HepG2 (cell line): ENCODE measurements around the gene SLIT3. TPM values are rescaled to one million over a fixed set of nuclear protein-coding genes. Genes with fewer than 3 reads are reported as not detected.

Source experiments
- ATAC-seq: fragments of 200-7000 bp; cut with Tn5 transposase; 3 replicates; pipeline ENCODE4 v1.9.1; 2020; ENCODE audit warnings: mild to moderate bottlenecking, moderate library complexity
- BruUV-seq: library from RNA; stranded (reverse); fragments of 400-500 nt; replicated peaks from 2 replicates; lab custom pipeline; 2021; lab: Mats Ljungman, UMichigan
- CTCF ChIA-PET: fragments of 300-600 bp; formaldehyde crosslinking; extraction: SDS; loops from one replicate; lab custom pipeline; 2021; ENCODE audit warnings: low total read pairs, inconsistent platforms, low intra/inter-chr PET ratio; lab: Yijun Ruan, JAX
- POLR2A ChIA-PET: fragments of 350-600 bp; sonication (Branson Sonifier 250); formaldehyde crosslinking; loops from one replicate; lab custom pipeline; 2020; ENCODE audit warnings: antibody characterized with exemption, inconsistent platforms; lab: Yijun Ruan, JAX
- DNase-seq: peaks from one replicate; pipeline ENCODE4 v3.0.0-alpha.2; 2015; ENCODE audit warnings: low spot score
- FAIRE-seq: peaks from 3 replicates; lab custom pipeline; 2011; peaks lifted over from hg19 to GRCh38; lab: Jason Lieb, UNC
- H2AFZ ChIP-seq: one replicate; pipeline ENCODE4 v1.6.1; 2011; ENCODE audit warnings: low read length, inconsistent platforms
- H3K27ac ChIP-seq: fragments of 300-600 bp; 3 replicates; pipeline ENCODE4 v1.8.0; 2011; ENCODE audit warnings: mixed run types, mild to moderate bottlenecking, mixed read lengths, low read length, inconsistent platforms; ENCODE audit not compliant: insufficient read depth; ENCODE audit errors: extremely low read length
- H3K27me3 ChIP-seq, 2 experiments: fragments of 200-600 bp in 1 of 2; 2 replicates in 1 of 2; 3 replicates in 1 of 2; pipeline versions ENCODE4 v1.6.0 to v1.8.0; 2011; ENCODE audit warnings: low read length in 2 of 2, mild to moderate bottlenecking in 2 of 2, moderate library complexity in 2 of 2, inconsistent platforms in 1 of 2; ENCODE audit not compliant: insufficient read depth in 2 of 2, control insufficient read depth in 1 of 2
- H3K36me3 ChIP-seq, 2 experiments: fragments of 200-600 bp in 1 of 2; replicated peaks in 1 of 2; 2 replicates in 1 of 2; 3 replicates in 1 of 2; pipeline versions ENCODE4 v1.5.1 to v1.8.0; 2011; ENCODE audit warnings: low read length in 2 of 2, inconsistent platforms in 1 of 2; ENCODE audit not compliant: insufficient read depth in 2 of 2, control insufficient read depth in 1 of 2
- H3K4me1 ChIP-seq: 2 replicates; pipeline ENCODE4 v1.5.1; 2012; ENCODE audit warnings: low read length, inconsistent platforms; ENCODE audit not compliant: insufficient read depth
- H3K4me2 ChIP-seq: 2 replicates; pipeline ENCODE4 v1.6.0; 2011; ENCODE audit warnings: low read depth, low read length, inconsistent platforms
- H3K4me3 ChIP-seq, 3 experiments: fragments of 200-600 bp in 1 of 3; sonication (generic), shearing (Covaris generic) in 1 of 3; replicated peaks in 1 of 3; 2 replicates each; pipeline ENCODE4 v1.5.1; 2011 to 2016; ENCODE audit warnings: low read length in 3 of 3, inconsistent platforms in 2 of 3, low read depth in 2 of 3, mild to moderate bottlenecking in 2 of 3, control low read depth in 1 of 3, mixed read lengths in 1 of 3; ENCODE audit not compliant: insufficient read depth in 1 of 3
- H3K79me2 ChIP-seq: one replicate; pipeline ENCODE4 v1.6.1; 2011; ENCODE audit warnings: low read length, inconsistent platforms; ENCODE audit not compliant: insufficient read depth
- H3K9ac ChIP-seq: 2 replicates; pipeline ENCODE4 v1.6.0; 2011; ENCODE audit warnings: mild to moderate bottlenecking, low read depth, low read length, inconsistent platforms; ENCODE audit not compliant: insufficient read depth
- H3K9me3 ChIP-seq: 2 replicates; pipeline ENCODE4 v1.5.1; 2012; ENCODE audit warnings: mild to moderate bottlenecking, low read length
- H4K20me1 ChIP-seq: 2 replicates; pipeline ENCODE4 v1.6.0; 2011; ENCODE audit warnings: inconsistent platforms, mild to moderate bottlenecking, low read length, moderate library complexity; ENCODE audit not compliant: insufficient read depth
- CHCHD3 ChIP-seq: sonication (generic); formaldehyde crosslinking; IDR thresholded peaks from 2 replicates; pipeline ENCODE4 v1.8.0; 2022; ENCODE audit warnings: mild to moderate bottlenecking, missing genetic modification reagents, moderate library complexity
- ETV6 ChIP-seq: sonication (generic); formaldehyde crosslinking; conservative IDR thresholded peaks from 2 replicates; pipeline ENCODE4 v1.4.0; 2020; ENCODE audit warnings: missing genetic modification reagents
- SP4 ChIP-seq: sonication (generic); formaldehyde crosslinking; IDR thresholded peaks from 2 replicates; pipeline ENCODE4 v1.8.1; 2023; ENCODE audit warnings: mild to moderate bottlenecking, missing genetic modification reagents
- SRSF1 ChIP-seq: fragments of 200-400 bp; formaldehyde crosslinking; optimal IDR thresholded peaks from 2 replicates; pipeline ENCODE3; 2017; ENCODE audit warnings: mild to moderate bottlenecking, low read depth, low read length, moderate library complexity
- WGBS: methylation state at CpG from one replicate; pipeline ENCODE4 v1.1.6; 2017; ENCODE audit warnings: low lambda C conversion rate; 5-methylcytosine and 5-hydroxymethylcytosine counted together
- in situ Hi-C: cut with HindIII; loops from 2 replicates; pipeline ENCODE4 v1.10.0; 2017; ENCODE audit warnings: low pct_unique_long_range_greater_than_20kb; ENCODE audit not compliant: extremely low pct_ligation_motif_present
- intact Hi-C: fragments of 100-400 bp; cut with micrococcal nuclease; formaldehyde crosslinking; loops from one replicate; pipeline ENCODE4 v1.10.0; 2022; ENCODE audit not compliant: unreplicated experiment
- polyA plus RNA-seq, 8 experiments: library from polyadenylated mRNA; depleted of rRNA in 3 of 8; stranded (reverse) in 7 of 8; unstranded in 1 of 8; fragments of >200 nt; fragmentation: Illumina TruSeq in 4 of 8; extraction: Trizol in 4 of 8; gene quantifications; 2 replicates each; pipeline versions ENCODE4 v1.2.1 to v1.2.3, GENCODE V29; 2011 to 2016; ENCODE audit warnings: low read depth in 4 of 8, missing spikeins in 1 of 8, mixed read lengths in 1 of 8; ENCODE audit not compliant: insufficient read depth in 1 of 8
- total RNA-seq, 5 experiments: library from RNA; depleted of rRNA; stranded (reverse); fragments of >200 nt; fragmentation: Illumina TruSeq; extraction: Trizol; gene quantifications; 2 replicates each; pipeline ENCODE4 v1.2.3, GENCODE V29; 2016; ENCODE audit warnings: low read depth in 1 of 5
- TF ChIP-seq, protein P1 (sequence below): IDR thresholded peaks from 2 replicates; pipeline ENCODE4 v1.6.1; 2016; ENCODE audit warnings: missing compliant biosample characterization, missing genetic modification reagents, borderline replicate concordance
- TF ChIP-seq, protein P2 (sequence below): sonication (generic); formaldehyde crosslinking; IDR thresholded peaks from 2 replicates; pipeline ENCODE4 v1.9.0; 2021; ENCODE audit warnings: missing genetic modification reagents, borderline replicate concordance

The SLIT3 gene
- total and polyA plus RNA-seq, 2 of the 13 experiments (the other 11 are each of a cell fraction or from before 2014, with no cell fraction given) = not detected

DNA sequence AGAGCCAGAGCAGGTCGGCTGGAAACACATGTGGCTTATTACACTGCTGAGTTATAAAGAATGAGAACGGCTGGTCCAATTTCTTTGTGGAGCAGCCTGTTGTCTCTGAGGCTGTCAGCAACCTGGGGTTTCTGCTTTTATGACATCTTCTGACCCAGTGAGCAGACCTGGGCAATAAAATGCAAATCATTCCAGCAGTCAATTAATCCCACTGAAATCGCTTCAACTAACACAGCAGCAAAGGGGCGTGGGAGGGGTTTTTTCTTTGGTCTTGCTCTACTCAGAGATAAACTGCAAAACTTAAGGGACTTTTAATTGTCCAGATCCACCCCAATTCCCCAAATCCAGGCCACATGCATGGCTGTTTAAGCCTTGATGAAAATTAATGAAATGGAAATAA, 215.7 kb downstream of the SLIT3 start:
- FAIRE-seq = no peak
- Histone ChIP-seq H4K20me1 (no peaks in the 10 kb centered on the region), H3K27me3 (no peaks in the 10 kb centered on the region; a peak in 2 of 5 replicates), H3K4me3 (no peak overlapping the region), H2AFZ (no peak overlapping the region), H3K36me3 (no peaks in the 10 kb centered on the region), H3K9me3 (no peaks in the 10 kb centered on the region)
- no peak for ATAC-seq
- no TSS peak for BruUV-seq
- intact Hi-C loops (no loop called here), in situ Hi-C loops (no loop called here)
- POLR2A ChIA-PET = no interaction called here
- TF ChIP-seq SRSF1 (no peak), CHCHD3 (no peak), SP4 (CRISPR knock-in tag) (no peak), ETV6 (CRISPR knock-in tag) (no peak)
- TF ChIP-seq, protein P1, sequence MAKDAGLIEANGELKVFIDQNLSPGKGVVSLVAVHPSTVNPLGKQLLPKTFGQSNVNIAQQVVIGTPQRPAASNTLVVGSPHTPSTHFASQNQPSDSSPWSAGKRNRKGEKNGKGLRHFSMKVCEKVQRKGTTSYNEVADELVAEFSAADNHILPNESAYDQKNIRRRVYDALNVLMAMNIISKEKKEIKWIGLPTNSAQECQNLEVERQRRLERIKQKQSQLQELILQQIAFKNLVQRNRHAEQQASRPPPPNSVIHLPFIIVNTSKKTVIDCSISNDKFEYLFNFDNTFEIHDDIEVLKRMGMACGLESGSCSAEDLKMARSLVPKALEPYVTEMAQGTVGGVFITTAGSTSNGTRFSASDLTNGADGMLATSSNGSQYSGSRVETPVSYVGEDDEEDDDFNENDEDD (CRISPR knock-in tag) = no peak
- TF ChIP-seq, all 625 proteins: peak for 0
- no peak overlapping the region for H3K9ac ChIP-seq
- H3K4me2 ChIP-seq = no peak overlapping the region
- CTCF ChIA-PET = no interaction called here
- H3K79me2 ChIP-seq = no peaks in the 10 kb centered on the region
- WGBS = 37% methylated on average over 4 of the region's 4 CpGs
- H3K4me1 ChIP-seq = peaks cover 17% of the 10 kb centered on the region
- no peak for DNase-seq
- H3K27ac ChIP-seq = no peak overlapping the region

DNA sequence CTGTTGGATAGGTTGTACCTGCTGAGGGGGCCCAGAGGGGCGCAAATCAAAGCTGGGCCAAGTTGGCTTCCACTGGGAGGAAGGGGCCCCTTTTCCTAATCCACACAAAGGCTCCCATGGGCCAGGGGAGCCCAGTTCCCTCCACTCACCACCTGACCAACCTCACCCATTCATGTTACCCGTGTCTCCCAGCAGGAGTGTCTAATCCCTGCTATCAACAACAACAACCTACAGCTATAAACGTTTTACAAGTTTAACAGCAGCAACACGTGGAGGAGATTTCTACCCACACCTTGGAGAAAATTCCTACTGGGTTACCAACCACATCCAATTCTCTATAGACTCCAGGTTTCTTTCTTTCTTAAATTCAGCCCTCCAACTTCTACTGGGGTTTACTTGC, 216.2 kb downstream of the SLIT3 start:
- TF ChIP-seq, protein P2, sequence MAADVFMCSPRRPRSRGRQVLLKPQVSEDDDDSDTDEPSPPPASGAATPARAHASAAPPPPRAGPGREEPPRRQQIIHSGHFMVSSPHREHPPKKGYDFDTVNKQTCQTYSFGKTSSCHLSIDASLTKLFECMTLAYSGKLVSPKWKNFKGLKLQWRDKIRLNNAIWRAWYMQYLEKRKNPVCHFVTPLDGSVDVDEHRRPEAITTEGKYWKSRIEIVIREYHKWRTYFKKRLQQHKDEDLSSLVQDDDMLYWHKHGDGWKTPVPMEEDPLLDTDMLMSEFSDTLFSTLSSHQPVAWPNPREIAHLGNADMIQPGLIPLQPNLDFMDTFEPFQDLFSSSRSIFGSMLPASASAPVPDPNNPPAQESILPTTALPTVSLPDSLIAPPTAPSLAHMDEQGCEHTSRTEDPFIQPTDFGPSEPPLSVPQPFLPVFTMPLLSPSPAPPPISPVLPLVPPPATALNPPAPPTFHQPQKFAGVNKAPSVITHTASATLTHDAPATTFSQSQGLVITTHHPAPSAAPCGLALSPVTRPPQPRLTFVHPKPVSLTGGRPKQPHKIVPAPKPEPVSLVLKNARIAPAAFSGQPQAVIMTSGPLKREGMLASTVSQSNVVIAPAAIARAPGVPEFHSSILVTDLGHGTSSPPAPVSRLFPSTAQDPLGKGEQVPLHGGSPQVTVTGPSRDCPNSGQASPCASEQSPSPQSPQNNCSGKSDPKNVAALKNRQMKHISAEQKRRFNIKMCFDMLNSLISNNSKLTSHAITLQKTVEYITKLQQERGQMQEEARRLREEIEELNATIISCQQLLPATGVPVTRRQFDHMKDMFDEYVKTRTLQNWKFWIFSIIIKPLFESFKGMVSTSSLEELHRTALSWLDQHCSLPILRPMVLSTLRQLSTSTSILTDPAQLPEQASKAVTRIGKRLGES (CRISPR knock-in tag) = no peak
- ATAC-seq = no peak
- in situ Hi-C loops = no loop called here

More for the DNA sequence above, 216.2 kb downstream of the SLIT3 start:
- Histone ChIP-seq H2AFZ (no peak overlapping the region), H4K20me1 (no peaks in the 10 kb centered on the region), H3K9ac (no peak overlapping the region), H3K4me1 (peaks cover 17% of the 10 kb centered on the region), H3K4me3 (no peak overlapping the region), H3K9me3 (no peaks in the 10 kb centered on the region), H3K27ac (no peak overlapping the region), H3K27me3 (no peaks in the 10 kb centered on the region; a peak in 2 of 5 replicates), H3K36me3 (no peaks in the 10 kb centered on the region), H3K4me2 (no peak overlapping the region), H3K79me2 (no peaks in the 10 kb centered on the region)
- CTCF ChIA-PET = no interaction called here
- WGBS = 6% methylated on average over 4 of the region's 4 CpGs
- intact Hi-C loops = no loop called here
- POLR2A ChIA-PET = no interaction called here
- FAIRE-seq (no peak), DNase-seq (no peak)
- BruUV-seq = no TSS peak
